Stimulated activated naive CD4-positive, alpha-beta T cell treated with Interleukin-2 at 50 U/mL for 16 hours (primary cell): ENCODE data around the gene KCNH5.

Source experiments
- DNase-seq: peaks from one replicate; lab custom pipeline; 2025; lab: John Stamatoyannopoulos, UW

Gene KCNH5

GRCh38 chr14:62988967-62989366 lies 56.3 kb downstream of the KCNH5 start:
- no peak for DNase-seq

- DNase-seq: no peak
Observed at GRCh38 chr14:62983821-62984220, 61.4 kb downstream of the KCNH5 start.

GRCh38 chr14:62980693-62981092 lies 64.6 kb downstream of the KCNH5 start:
- DNase-seq: no peak

- no peak for DNase-seq
Observed at GRCh38 chr14:62957562-62957961, 87.7 kb downstream of the KCNH5 start.

GRCh38 chr14:62956413-62956812 lies 88.8 kb downstream of the KCNH5 start:
- no peak for DNase-seq

- no peak for DNase-seq
Observed at GRCh38 chr14:62954165-62954564, 91.1 kb downstream of the KCNH5 start.

- no peak for DNase-seq
Observed at GRCh38 chr14:62952226-62952625, 93.0 kb downstream of the KCNH5 start.

- no peak for DNase-seq
Observed at GRCh38 chr14:62947301-62947700, 98.0 kb downstream of the KCNH5 start.

GRCh38 chr14:62946221-62946620 lies 99.0 kb downstream of the KCNH5 start:
- DNase-seq: no peak

GRCh38 chr14:62943202-62943601 lies 102.1 kb downstream of the KCNH5 start:
- DNase-seq: no peak

- no peak for DNase-seq
Observed at GRCh38 chr14:62939970-62940369, 105.3 kb downstream of the KCNH5 start.

GRCh38 chr14:62938778-62939177 lies 106.5 kb downstream of the KCNH5 start:
- no peak for DNase-seq

GRCh38 chr14:62934439-62934838 lies 110.8 kb downstream of the KCNH5 start:
- DNase-seq: no peak

GRCh38 chr14:62921466-62921865 lies 123.8 kb downstream of the KCNH5 start:
- DNase-seq: no peak

- DNase-seq: no peak
Observed at GRCh38 chr14:62916551-62916950, 128.7 kb downstream of the KCNH5 start.

GRCh38 chr14:62914873-62915272 lies 130.4 kb downstream of the KCNH5 start:
- no peak for DNase-seq

GRCh38 chr14:62914025-62914424 lies 131.2 kb downstream of the KCNH5 start:
- no peak for DNase-seq

- DNase-seq: no peak
Observed at GRCh38 chr14:62908506-62908905, 136.8 kb downstream of the KCNH5 start.

GRCh38 chr14:62905566-62905965 lies 139.7 kb downstream of the KCNH5 start:
- no peak for DNase-seq

GRCh38 chr14:62897771-62898170 lies 147.5 kb downstream of the KCNH5 start:
- DNase-seq: no peak

- DNase-seq: no peak
Observed at GRCh38 chr14:62896932-62897456, 148.3 kb downstream of the KCNH5 start.

GRCh38 chr14:62894736-62895135 lies 150.5 kb downstream of the KCNH5 start:
- DNase-seq: no peak

- DNase-seq: no peak
Observed at GRCh38 chr14:62889364-62889763, 155.9 kb downstream of the KCNH5 start.

- no peak for DNase-seq
Observed at GRCh38 chr14:62886461-62886860, 158.8 kb downstream of the KCNH5 start.

- DNase-seq: no peak
Observed at GRCh38 chr14:62885451-62885850, 159.8 kb downstream of the KCNH5 start.
